ENCODE measurements around the gene PTRH1.

- TF ChIP-seq CTCF (IDR thresholded peaks at IDR 0.05) = no peak
- no peak for TF ChIP-seq EP300 (IDR thresholded peaks at IDR 0.05)
- TF ChIP-seq POLR2A (IDR thresholded peaks at IDR 0.05) = no peak
Observed at GRCh38 chr9:127700594-127701255, 14.7 kb downstream of the PTRH1 start.

All from stomach (tissue), 4 donors.